HG03342 (cell line): Measurements from ENCODE around the gene PKP3.
"Not testable (repeated sequence)": the region's sequence is repeated elsewhere in the genome, so short reads cannot be mapped to it uniquely, and the experiment has no call there.

Experiments used
- ATAC-seq: cut with Tn5 transposase; IDR thresholded peaks from one replicate; pipeline ENCODE4 v1.9.1; 2021; ENCODE audit warnings: mild to moderate bottlenecking, moderate library complexity; ENCODE audit not compliant: unreplicated experiment

The PKP3 gene

DNA sequence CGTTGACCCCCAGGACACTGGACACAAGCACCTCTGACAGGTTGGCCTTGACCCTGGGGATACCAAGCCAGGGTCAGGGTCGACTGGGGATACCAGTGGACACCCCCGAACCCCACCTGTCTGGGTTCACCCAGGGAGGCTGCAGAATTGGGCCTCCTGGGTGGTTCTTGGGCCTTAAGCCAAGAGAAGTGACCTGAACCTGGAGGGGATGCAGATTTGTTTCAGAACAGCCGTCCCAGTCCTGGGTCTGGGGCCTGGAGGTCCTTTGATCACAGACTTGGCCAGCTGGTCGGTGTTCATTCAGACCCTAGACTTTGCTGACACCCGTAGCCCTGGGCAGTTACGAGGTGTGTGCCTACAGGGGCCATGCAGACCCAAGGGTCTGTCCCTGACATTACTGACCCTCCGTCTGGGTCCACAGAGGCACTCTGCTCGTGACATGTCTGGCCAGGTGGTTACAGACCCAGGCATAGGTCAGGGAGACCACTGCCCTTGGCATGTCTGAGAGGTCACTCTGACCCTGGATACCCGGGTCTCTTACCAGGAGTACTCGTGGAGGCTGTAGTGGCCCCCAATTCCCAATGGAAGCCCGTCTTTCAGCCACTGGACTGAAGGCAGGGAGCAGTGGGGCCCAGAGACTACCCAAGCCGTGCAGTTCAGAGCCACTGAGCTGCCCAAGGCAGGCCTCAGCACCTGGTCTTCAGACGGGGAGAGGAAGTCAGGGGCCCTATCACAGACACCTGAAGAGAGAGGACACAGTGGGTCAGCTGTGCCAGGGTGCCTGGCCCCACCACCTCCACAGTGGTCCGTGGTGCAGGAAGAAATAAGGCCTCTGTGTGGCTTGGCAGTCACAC is 14.4 kb downstream of the PKP3 start:
- ATAC-seq: no peak

DNA sequence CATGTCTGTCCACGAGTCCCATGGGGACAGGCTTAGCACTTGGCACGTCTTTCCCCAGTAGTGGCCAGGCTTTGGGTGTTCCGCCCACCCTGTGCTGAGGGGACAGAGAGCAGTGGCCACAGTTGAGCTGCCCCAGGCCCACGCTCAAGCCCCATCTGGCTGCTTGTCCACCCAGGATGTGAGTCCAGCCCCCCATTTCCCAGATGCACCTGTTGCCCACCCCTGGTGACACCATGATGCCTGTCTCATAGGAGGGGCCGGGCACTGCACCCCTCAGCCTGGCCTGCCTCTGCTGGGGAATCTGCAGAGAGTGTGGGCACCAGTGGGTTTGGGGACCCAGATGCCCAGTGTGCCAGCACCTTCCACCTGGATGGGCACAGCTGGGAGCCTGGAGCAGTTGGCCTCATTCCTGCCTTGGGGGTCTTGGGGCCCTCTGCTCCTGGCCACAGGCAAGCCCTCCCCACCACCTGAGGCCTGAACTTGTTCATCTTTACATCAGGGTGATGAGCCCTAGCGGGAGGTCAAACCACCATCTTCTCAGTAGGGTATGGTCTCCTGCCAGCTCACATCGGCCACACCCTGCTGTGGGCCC is 15.1 kb downstream of the PKP3 start:
- no peak for ATAC-seq

DNA sequence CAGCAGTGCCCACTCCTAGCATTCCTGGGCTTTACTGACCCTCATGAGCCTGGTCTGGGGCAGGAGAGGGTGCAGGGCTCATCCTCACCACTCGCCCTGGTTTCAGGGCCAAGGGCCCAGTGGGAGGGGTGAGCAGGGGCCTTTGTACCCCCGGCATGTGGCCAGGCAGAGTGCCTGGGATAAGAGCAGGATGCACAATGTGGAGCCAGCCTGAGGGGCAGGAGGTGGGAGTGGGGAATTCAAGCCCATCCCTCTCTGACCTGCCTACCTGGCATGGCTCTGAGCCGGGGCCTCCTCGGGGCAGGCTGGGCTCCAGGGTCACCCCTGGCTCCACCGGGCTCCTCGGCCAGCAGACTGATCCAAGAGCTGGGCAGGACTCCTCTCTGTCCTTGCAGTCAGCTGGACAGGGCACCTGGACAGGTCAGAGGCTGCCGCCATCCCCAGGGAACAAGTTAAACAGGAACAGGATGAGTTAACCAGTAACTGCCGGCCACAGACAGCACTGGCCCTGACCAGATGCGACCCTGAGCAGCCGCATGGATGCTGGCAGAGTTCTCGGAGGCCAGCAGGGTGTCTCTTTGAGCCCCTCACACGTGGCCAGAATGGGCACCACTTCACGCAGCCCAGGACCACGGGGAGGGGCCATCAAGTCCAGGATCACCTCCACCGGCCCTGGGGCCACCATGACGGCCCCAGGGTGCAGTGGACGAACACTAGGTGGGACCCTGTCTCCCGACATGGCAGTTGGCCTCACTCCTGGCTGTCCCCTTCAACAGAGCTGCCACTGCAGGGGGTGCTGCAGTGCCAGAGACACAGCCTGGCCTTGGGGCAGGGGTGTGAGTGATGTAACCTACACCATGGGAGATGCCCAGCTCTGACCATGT is 15.8 kb downstream of the PKP3 start:
- no peak for ATAC-seq

DNA sequence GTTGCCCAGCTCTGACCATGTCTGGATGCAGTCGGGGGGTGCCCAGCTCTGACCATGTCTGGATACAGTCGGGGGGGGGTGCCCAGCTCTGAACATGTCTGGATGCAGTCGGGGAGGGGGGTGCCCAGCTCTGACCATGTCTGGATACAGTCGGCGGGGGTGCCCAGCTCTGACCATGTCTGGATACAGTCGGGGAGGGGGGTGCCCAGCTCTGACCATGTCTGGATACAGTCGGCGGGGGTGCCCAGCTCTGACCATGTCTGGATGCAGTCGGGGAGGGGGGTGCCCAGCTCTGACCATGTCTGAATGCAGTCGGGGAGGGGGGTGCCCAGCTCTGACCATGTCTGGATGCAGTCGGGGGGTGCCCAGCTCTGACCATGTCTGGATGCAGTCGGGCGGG is 16.7 kb downstream of the PKP3 start:
- not testable (repeated sequence) for ATAC-seq

DNA sequence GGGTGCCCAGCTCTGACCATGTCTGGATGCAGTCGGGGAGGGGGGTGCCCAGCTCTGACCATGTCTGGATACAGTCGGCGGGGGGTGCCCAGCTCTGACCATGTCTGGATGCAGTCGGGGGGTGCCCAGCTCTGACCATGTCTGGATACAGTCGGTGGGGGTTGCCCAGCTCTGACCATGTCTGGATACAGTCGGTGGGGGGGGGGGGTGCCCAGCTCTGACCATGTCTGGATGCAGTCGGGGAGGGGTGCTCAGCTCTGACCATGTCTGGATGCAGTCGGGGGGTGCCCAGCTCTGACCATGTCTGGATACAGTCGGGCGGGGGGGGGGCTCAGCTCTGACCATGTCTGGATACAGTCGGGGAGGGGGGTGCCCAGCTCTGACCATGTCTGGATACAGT is 17.5 kb downstream of the PKP3 start:
- not testable (repeated sequence) for ATAC-seq

DNA sequence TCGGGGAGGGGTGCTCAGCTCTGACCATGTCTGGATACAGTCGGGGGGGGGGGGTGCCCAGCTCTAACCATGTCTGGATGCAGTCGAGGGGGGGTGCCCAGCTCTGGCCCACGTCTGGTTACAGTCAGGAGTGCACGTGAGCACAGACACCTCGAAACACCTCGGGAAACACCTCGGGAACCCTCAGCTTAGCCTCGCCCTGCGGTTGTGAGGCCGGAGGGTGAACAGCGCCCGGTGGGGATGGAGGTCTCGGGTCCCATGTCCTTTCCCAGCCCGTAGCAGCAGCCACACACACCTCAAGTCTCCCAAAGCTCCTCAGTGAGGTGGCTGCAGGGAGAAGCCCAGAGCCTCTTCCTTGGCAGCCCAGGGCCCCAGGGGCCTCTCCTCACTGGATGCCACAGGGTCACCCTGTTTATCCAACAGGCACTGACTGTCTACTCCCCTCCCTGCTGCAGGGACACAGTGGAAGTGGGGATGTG is 18.7 kb downstream of the PKP3 start:
- no peak for ATAC-seq

DNA sequence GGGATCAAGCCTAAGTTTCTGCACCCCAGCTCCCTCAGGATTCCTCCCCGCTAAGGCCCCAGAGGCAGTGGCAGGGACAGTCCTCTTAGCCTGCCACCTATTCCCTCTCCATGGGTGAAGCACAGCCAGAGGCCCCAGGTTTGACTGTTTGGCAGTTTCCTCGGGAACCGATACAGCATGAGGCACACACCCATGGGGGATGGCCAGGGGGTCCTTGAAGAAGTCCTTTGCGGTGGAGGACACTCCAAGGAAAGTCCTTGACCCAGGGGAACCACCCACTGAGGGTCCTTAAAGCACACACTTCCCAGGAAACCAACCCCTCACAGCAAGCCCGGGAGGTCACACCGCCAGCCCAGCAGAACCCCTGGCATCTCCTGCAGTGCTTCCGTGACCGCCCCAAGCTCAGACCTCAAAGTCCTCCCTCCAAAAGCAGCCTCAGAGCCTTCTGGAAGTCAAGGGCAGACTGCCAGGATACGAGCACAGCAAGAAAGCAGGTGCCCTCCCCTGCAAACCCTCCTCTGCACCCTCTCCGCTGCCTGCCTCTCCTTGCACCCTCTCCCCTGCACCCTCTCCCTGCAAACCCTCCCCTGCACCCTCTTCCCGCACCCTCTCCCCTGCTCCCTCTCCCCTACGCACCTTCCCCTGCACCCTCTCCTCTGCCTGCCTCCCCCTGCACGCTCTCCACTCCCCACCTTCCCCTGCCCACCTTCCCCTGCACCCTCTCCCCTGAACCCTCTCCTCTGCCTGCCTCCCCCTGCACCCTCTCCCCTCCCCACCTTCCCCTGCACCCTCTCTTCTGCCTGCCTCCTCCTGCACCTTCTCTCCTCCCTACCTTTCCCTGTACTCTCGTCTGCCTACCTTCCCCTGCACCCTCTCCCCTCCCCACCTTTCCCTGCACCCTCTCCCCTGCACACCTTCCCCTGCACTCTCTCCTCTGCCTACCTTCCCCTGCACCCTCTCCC is 19.4 kb downstream of the PKP3 start:
- no peak for ATAC-seq

DNA sequence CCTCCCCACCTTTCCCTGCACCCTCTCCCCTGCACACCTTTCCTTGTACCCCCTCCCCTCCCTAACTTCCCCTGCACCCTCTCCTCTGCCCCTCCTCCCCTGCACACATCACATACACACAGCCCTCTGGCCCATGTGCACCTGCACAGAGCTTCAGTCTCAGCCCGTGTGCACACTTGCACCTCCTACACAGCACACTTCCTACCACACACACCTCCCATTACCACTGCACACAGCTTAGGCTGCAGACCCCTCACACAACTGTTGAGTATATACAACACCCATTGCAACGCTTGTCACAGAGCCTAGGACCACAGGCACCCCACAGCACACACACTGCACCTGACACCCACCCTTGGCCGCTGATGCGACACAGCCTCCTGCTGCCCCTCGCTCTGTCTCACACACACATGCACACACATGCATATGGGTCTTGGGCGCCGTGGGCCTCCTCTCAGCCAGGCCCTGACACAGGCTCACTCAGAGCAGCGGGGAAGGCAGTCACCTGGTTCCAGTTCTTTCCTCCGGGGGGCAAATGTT is 20.4 kb downstream of the PKP3 start:
- ATAC-seq: no peak

DNA sequence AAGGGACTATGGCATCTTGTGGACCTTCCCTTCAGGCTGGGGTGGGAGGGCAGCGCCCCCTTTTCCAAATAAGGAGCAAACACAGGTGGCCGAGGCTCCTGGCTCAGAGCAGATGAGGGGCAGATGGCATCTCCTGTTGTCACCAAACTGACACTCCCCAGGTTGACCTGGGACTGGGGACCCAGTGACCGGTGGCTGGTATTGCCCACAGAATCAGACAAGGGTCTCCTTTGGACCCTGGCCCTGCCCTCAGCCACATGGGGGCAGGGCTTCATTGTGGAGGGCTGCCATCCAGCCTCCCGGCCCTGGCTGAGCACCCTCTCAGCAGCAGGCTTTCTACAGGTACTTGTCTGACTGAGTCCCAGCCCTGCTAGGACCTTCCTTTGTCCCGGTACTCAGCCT is 21.6 kb downstream of the PKP3 start:
- no peak for ATAC-seq

DNA sequence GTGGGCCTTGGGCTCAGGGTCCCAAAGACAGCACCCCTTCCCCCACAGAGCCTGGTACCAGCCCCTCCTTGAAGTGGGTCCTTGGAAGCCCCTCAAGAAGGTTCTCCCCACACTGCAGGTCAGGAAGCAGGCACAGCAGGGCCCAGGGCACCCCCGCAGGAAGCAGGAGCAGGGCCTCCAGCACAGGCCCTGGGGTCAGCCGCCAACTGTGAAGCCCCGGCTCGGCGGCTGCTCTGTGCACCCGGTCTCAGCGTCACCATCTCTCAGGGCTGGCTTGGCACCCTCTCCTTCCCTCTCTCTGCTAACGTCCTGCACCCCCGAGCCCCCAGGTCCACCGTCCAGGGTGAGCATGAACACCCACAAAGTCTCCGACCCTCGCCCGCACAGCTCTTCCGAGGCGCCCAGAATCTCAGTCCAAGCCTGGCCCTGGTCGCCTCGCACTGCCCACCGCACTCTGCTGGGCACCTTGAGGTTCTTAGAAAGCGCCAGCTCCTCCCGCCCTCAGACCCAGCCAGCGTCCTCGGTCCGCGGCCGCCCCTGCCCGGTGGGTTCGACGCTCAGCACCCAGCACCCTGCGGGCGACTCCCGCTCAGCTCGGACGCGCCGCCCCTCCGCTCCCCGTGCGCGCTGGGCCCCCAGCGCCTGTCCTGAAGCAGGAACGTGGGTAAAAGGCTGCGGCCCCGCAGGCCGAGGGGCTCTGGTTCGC is 22.2 kb downstream of the PKP3 start:
- ATAC-seq: no peak

DNA sequence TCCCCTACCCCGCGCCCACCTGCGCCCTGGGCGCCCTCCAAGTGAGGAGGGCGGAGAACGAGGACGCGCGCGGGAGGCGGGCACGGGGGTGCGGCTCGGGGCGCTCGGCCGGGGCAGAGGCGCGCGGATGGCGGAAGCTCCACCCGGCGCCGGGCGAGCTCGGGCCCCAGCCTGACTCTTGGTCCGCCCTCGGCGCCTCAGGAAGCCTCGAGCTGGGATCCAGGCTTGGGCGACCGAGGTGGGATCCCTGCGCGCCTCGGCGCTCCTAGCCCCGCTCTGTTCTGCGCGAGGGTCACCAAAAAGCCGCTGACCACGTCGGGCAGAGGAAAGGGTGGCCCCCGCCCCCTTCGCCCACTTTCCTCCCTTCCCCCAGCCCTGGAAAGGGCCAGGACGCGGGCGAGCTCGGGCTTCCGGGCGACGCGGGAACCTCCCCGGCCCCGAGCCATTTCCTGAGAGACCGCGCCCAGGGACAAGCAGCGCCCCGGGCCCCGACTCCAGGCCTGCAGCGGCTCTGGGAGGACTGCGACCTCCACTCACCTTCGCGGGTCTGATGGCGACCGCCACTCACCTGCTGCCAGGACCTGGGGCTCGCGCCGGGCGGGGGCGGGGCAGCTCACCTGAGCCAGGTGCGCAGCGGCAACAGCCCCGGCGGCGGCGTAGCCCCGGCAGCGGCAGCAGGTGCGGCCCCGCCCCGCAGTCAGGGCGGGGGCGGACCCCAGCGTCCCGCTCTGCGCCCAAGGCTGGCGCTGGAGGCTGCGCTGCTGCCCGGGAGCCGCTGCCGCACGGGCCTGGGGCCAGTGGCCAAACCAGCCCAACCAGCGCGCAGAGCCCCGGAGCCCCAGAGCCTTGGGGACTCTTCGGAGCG is 23.0 kb downstream of the PKP3 start:
- no peak for ATAC-seq

DNA sequence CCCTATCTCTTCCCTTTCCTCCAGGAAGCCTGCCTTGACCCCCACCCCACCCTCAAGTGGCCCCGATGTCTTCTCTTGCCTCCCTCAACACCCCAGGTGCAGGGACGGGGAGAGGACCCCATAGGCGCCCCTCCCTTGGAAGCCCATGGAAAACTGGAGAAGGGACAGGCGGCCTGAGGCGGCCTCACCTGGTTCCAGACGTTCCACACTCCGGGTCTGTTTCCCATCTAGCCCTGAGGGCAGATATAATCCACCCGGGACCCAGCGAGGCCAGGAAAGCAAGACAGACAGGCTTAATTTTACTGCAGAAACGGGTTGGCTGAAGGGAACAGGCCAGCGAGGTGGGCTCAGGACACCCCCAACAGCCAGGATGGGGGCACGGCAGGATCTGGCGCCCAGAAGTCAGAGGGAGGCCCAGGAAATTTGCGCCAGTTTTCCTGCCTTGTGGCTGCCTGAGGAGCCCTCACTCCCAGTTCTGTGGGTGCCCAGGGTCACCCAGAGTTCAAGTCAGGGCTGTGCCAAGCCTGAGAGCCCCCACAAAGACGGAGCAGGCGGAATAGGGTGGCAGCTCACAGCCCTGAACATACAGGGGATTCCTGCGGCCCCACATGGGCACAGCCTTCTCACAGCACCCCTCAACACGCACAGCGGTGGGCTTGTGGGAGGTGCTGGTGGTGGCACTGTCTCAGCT is 23.8 kb downstream of the PKP3 start:
- ATAC-seq: no peak

DNA sequence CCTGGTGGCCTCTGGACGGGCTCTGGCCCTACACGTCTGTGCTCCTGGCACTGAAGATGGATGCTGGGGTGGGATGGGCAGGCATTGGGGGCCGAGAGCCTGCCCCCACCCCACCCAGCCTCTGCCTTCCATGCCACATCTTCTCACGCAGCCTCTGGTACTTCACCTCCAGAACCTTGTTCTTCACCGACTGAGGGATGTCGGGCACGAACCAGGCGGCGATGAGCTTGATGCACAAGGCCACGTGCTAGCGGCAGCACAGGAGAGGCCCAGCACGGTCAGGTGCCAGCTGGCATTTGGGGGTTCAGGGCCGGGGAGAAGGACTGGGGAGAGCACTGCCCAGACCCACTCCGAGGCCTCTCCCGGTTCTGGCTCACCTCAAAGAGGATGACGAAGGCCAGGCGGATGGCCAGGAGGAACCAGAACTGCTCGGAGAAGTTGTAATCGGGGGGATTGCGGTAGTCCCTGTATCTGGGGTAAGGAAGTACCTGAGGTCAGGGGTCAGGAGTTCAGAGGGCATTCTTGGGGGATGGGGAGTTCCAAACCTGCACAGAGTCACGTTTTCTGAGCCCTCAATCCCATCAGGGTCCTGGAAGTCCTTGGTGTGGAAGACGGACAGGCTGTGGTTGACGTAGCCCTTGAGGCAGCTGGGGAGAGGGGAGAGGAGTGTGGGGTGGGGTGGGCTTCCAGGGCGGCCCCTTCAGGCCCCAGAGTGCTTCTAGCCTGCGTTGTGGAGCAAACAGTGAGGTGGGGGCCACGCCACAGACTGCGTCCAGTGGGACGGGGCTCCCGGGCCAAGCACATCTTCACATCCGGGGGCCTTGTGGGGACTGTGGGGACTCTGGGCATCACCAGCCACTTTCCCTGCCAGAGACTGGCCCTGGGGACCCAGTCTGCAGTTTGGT is 24.6 kb downstream of the PKP3 start:
- ATAC-seq: no peak

DNA sequence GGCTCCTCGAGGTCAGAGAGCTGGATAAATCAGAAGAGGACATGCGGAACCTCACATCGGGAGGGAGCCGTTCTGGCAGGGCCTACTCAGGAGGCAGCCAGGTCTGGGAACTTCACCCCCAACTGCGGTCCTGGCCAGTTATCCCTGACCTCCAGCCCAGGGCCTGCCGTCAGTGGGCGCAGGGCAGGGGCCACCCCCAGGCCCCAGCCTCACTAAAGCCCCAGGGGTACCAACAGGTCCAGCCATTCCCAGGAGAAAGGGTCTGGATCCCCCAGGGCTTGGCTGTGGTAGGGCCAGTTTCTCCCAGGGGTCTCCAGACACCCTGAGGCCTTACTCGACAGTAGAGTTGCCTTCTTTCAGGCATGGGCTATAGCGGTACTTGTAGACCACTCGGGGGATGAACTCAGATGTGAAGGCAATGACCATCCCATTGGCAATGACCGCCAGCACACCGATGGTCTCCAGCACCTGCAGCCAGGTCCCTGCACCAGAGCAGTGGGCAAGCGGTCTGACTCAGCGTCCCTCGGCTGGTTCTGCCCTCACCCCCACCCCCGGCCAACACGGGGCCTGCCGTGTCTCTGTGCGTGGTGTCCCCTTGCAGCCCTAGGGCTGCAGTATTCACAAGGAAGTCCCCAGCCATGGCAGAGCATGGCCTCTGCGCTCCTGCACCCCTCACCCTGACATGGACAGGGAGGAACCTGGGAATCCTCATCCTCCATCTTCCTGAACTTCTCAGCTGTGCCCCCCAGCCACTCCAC is 25.4 kb downstream of the PKP3 start:
- ATAC-seq: no peak

DNA sequence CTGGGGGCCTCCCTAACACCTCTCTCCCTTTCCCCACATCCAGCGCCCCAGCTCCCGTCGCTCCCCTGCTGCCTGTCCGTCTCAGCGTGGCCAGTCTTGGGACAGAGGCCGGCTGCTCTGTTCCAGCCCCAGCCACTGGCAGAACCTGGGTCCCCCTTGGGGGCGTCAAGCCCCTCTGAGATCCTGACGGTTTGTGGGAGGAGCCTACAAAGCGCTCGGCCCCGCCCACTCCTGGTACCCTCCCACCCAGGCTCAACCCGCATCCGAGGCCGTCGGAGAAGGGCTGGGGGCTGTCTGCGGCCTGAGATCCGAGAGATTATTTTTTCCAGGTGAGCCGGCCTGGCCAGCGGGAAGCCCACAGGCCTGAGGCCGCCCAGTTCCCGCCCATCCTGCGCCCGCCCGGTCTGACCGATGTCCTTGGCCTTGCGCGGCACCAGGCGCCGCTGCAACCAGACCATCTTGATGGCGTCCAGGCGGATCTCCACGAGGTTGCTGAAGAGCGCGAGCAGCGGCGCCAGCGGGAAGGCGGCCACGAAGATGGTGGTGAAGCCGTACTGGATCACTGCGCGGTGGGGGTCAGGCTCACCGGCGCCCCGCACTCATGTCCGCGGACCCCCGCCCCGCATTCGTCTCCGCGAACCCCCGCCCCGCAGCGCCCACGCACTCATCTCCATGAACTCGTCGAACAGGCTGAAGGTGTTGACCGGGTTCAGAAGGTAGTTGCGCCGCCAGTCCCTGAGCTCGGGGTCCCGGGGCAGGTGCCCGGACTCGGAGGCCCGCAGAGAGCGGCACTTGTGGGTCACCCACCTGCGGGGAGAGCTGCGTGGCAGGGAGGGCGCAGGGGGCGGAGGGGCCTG is 26.3 kb downstream of the PKP3 start:
- ATAC-seq: no peak
